Psoas muscle (tissue), 7 donors: ENCODE measurements around the gene KRT83. TPM values are rescaled to one million over a fixed set of nuclear protein-coding genes. Genes with fewer than 3 reads are reported as not detected.

Experiments used
- polyA plus RNA-seq, 3 donors: library from polyadenylated mRNA; stranded (reverse); fragments of 200-250 nt; gene quantifications; one replicate each; pipeline ENCODE4 v1.2.3, GENCODE V29; 2013
- total RNA-seq, 4 donors: library from RNA; stranded (reverse); fragmentation: NEBNext Ultra II Directional in 2 of 4; extraction: Animal tissue kit (Norgen Biotek cat#: 25700) in 2 of 4; gene quantifications; one replicate each; pipeline versions ENCODE4 v1.2.1 to v1.2.4, GENCODE V29; 2021 to 2023
- donor health status: healthy with polysubstance abuse.
- donor health status: DM: no; HTN: no; CAD: no; lungs with moderate emphysema.
- donor health status: Bipolar disorder and iron deficiency.
- donor health status: healthy.
- donor health status: DM: no; HTN: no; CAD: no.
- donor health status: DM: no; HTN: no; CAD: no.
- donor health status: DM: yes; HTN: yes; CAD: no.

The KRT83 gene
- total and polyA plus RNA-seq, 7 donors = not detected

Other genes starting within 250 kb of the KRT83 start
- gene SMIM41, start 241.7 kb downstream of the KRT83 start, total RNA-seq = under 1 TPM in 2 of 4 donors, not detected in 2; 0.16 to 0.32 TPM
- gene SMIM41, start 241.7 kb downstream of the KRT83 start, polyA plus RNA-seq = under 1 TPM in 1 of 3 donors, not detected in 2; 0.20 TPM
- gene KRT80, start 129.4 kb downstream of the KRT83 start, total RNA-seq = 10 to 100 TPM in 1 of 4 donors, 1 to 10 TPM in 2, under 1 TPM in 1; 0.11 to 14.0 (median 2.9) TPM
- gene KRT80, start 129.4 kb downstream of the KRT83 start, polyA plus RNA-seq = under 1 TPM; 0.13 to 0.44 (median 0.24) TPM
- gene KRT7, start 88.2 kb downstream of the KRT83 start, total RNA-seq = 1 to 10 TPM in 3 of 4 donors, under 1 TPM in 1; 0.39 to 3.9 (median 1.9) TPM
- 1 to 10 TPM in 2 of 3 donors, under 1 TPM in 1; 0.56 to 2.2 (median 1.6) TPM for gene KRT7, start 88.2 kb downstream of the KRT83 start, polyA plus RNA-seq
- gene KRT86, start 46.8 kb downstream of the KRT83 start, total RNA-seq = under 1 TPM in 1 of 4 donors, not detected in 3; 0.77 TPM
- gene KRT86, start 46.8 kb downstream of the KRT83 start, polyA plus RNA-seq = under 1 TPM in 2 of 3 donors, not detected in 1; 0.01 to 0.05 TPM
- gene KRT81, start 29.9 kb downstream of the KRT83 start, total RNA-seq = not detected
- under 1 TPM in 2 of 3 donors, not detected in 1; 0.03 to 0.14 TPM for gene KRT81, start 29.9 kb downstream of the KRT83 start, polyA plus RNA-seq
- not detected for gene KRT85, start 46.1 kb upstream of the KRT83 start, total RNA-seq
- gene KRT85, start 46.1 kb upstream of the KRT83 start, polyA plus RNA-seq = not detected
- not detected for gene KRT84, start 64.3 kb upstream of the KRT83 start, total RNA-seq
- gene KRT84, start 64.3 kb upstream of the KRT83 start, polyA plus RNA-seq = not detected
- gene KRT82, start 84.9 kb upstream of the KRT83 start, total RNA-seq = not detected
- gene KRT82, start 84.9 kb upstream of the KRT83 start, polyA plus RNA-seq = not detected
- gene KRT75, start 113.0 kb upstream of the KRT83 start, total RNA-seq = not detected
- not detected for gene KRT75, start 113.0 kb upstream of the KRT83 start, polyA plus RNA-seq
- under 1 TPM in 2 of 4 donors, not detected in 2; 0.26 to 0.32 TPM for gene KRT6B, start 130.7 kb upstream of the KRT83 start, total RNA-seq
- under 1 TPM in 2 of 3 donors, not detected in 1; 0.04 TPM for gene KRT6B, start 130.7 kb upstream of the KRT83 start, polyA plus RNA-seq
- gene KRT6C, start 152.4 kb upstream of the KRT83 start, total RNA-seq = under 1 TPM in 2 of 4 donors, not detected in 2; 0.21 to 0.24 TPM
- under 1 TPM in 1 of 3 donors, not detected in 2; 0.04 TPM for gene KRT6C, start 152.4 kb upstream of the KRT83 start, polyA plus RNA-seq
- gene KRT6A, start 171.9 kb upstream of the KRT83 start, total RNA-seq = 1 to 10 TPM in 2 of 4 donors, under 1 TPM in 1, not detected in 1; 0.53 to 1.4 (median 1.2) TPM
- gene KRT6A, start 171.9 kb upstream of the KRT83 start, polyA plus RNA-seq = under 1 TPM; 0.13 to 0.51 (median 0.35) TPM
- 1 to 10 TPM in 1 of 4 donors, under 1 TPM in 2, not detected in 1; 0.61 to 1.4 (median 0.85) TPM for gene KRT5, start 199.0 kb upstream of the KRT83 start, total RNA-seq
- under 1 TPM; 0.21 to 0.86 (median 0.48) TPM for gene KRT5, start 199.0 kb upstream of the KRT83 start, polyA plus RNA-seq
- gene KRT71, start 231.7 kb upstream of the KRT83 start, total RNA-seq = not detected
- not detected for gene KRT71, start 231.7 kb upstream of the KRT83 start, polyA plus RNA-seq